RWPE2 (cell line): ENCODE data around the gene C4orf33.

ENCODE experiments used
- ATAC-seq: fragments of 200-7000 bp; cut with Tn5 transposase; 3 replicates; pipeline ENCODE4 v1.9.1; 2021; ENCODE audit warnings: low read depth
- DNase-seq: peaks from one replicate; pipeline ENCODE4 v3.0.0-alpha.2; 2020; ENCODE audit warnings: low spot score
- H3K27ac ChIP-seq: fragments of 450-650 bp; 2 replicates; pipeline ENCODE4 v1.5.1; 2017; ENCODE audit warnings: mild to moderate bottlenecking; ENCODE audit not compliant: poor library complexity, severe bottlenecking
- H3K27me3 ChIP-seq: fragments of 250-450 bp; sonication (Bioruptor Pico); 2 replicates; pipeline ENCODE4 v1.5.1; 2021; ENCODE audit warnings: mild to moderate bottlenecking, moderate library complexity; ENCODE audit not compliant: insufficient read depth, poor library complexity, severe bottlenecking
- H3K36me3 ChIP-seq: fragments of 250-450 bp; sonication (Bioruptor Pico); 2 replicates; pipeline ENCODE4 v1.5.1; 2020; ENCODE audit warnings: low read depth, mild to moderate bottlenecking, moderate library complexity
- H3K4me1 ChIP-seq: fragments of 250-450 bp; sonication (Bioruptor Pico); 2 replicates; pipeline ENCODE4 v1.5.1; 2021; ENCODE audit warnings: mild to moderate bottlenecking, moderate library complexity; ENCODE audit not compliant: insufficient read depth, poor library complexity, severe bottlenecking
- H3K4me3 ChIP-seq: fragments of 250-450 bp; sonication (Bioruptor Pico); 2 replicates; pipeline ENCODE4 v1.5.1; 2021; ENCODE audit warnings: mild to moderate bottlenecking, moderate library complexity; ENCODE audit not compliant: severe bottlenecking
- H3K9me3 ChIP-seq: fragments of 250-450 bp; sonication (Bioruptor Pico); 2 replicates; pipeline ENCODE4 v1.5.1; 2021; ENCODE audit warnings: mild to moderate bottlenecking, moderate library complexity; ENCODE audit not compliant: severe bottlenecking
- CTCF ChIP-seq: fragments of 450-650 bp; IDR thresholded peaks from one replicate; pipeline ENCODE4 v1.5.1; 2017; ENCODE audit warnings: mild to moderate bottlenecking, moderate library complexity; ENCODE audit not compliant: poor library complexity, severe bottlenecking

The C4orf33 gene

GRCh38 chr4:129162450-129162849 lies 66.5 kb downstream of the C4orf33 start:
- H3K27ac ChIP-seq: no peak overlapping the region
- no peak for ATAC-seq
- no peak for TF ChIP-seq CTCF

GRCh38 chr4:129163427-129163826 lies 67.5 kb downstream of the C4orf33 start:
- DNase-seq (no peak), ATAC-seq (no peak)
- TF ChIP-seq CTCF: no peak
- peaks cover 17% of the 10 kb centered on the region for H3K27me3 ChIP-seq
- H3K27ac ChIP-seq: no peak overlapping the region
- H3K36me3 ChIP-seq: no peaks in the 10 kb centered on the region
- no peaks in the 10 kb centered on the region for H3K4me1 ChIP-seq
- no peak overlapping the region for H3K4me3 ChIP-seq
- no peaks in the 10 kb centered on the region for H3K9me3 ChIP-seq

More at GRCh38 chr4:129162450-129162849, 66.5 kb downstream of the C4orf33 start:
- Histone ChIP-seq H3K36me3 (no peaks in the 10 kb centered on the region), H3K4me1 (no peaks in the 10 kb centered on the region), H3K27me3 (peaks cover 9% of the 10 kb centered on the region), H3K9me3 (no peaks in the 10 kb centered on the region), H3K4me3 (no peak overlapping the region)
- no peak for DNase-seq

DNA sequence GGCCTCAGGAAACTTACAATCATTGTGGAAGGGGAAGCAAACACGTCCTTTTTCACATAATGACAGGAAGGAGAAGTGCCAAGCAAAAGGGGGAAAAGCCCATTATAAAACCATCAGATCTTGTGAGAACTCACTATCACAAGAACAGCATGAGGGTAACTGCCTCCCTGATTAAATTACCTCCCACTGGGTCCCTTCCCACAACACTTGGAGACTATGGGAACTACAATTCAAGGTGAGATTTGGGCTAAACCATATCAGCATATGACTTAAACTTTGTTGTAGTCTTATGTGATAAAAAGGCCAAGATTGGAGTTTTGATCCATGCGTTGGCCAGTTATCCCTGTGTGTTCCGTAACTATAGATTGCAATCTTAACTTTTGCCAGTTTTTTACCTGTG lies 68.3 kb downstream of the C4orf33 start:
- no peak for TF ChIP-seq CTCF
- ATAC-seq (no peak), DNase-seq (no peak)
- no peak overlapping the region for H3K27ac ChIP-seq
- no peaks in the 10 kb centered on the region for H3K36me3 ChIP-seq
- H3K4me1 ChIP-seq: no peaks in the 10 kb centered on the region
- peaks cover 17% of the 10 kb centered on the region for H3K27me3 ChIP-seq
- H3K9me3 ChIP-seq: no peaks in the 10 kb centered on the region
- no peak overlapping the region for H3K4me3 ChIP-seq
